ENCODE results near the gene MYL12A.

DNA sequence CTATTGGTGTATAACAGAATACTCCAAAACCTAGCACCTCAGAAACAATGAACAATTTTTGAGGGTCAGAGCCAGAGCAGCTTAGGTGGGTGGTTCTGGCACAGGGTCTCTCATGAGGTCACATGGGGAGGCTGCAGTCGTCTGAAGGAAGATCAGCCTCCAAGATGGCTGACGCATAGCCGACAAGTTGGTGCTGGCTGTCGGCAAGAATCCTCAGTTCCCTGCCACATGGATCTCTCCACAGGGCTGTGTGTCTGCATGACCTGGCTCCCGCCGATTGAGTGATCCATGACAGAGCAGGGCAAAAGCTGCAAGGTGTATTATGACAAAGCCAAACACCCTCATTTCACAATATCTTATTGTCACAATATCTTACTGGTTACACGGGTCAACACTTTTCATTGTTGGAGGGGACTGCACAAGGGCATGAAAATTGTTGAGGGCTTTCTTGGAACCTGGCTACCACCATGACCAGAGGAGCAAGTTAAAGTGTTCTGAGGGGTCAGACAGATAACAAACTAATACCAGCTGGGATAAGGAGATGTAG is 18.5 kb downstream of the MYL12A start:
- TF ChIP-seq ZNF8 (CRISPR knock-in tag; IDR thresholded peaks at IDR 0.05): no peak
- no peak for TF ChIP-seq RARB (CRISPR knock-in tag; IDR thresholded peaks at IDR 0.05)
- TF ChIP-seq, protein P1, sequence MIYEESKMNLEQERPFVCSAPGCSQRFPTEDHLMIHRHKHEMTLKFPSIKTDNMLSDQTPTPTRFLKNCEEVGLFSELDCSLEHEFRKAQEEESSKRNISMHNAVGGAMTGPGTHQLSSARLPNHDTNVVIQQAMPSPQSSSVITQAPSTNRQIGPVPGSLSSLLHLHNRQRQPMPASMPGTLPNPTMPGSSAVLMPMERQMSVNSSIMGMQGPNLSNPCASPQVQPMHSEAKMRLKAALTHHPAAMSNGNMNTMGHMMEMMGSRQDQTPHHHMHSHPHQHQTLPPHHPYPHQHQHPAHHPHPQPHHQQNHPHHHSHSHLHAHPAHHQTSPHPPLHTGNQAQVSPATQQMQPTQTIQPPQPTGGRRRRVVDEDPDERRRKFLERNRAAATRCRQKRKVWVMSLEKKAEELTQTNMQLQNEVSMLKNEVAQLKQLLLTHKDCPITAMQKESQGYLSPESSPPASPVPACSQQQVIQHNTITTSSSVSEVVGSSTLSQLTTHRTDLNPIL (CRISPR knock-in tag; IDR thresholded peaks at IDR 0.05; ENCODE audit: low read depth): no peak
- TF ChIP-seq, protein P2, sequence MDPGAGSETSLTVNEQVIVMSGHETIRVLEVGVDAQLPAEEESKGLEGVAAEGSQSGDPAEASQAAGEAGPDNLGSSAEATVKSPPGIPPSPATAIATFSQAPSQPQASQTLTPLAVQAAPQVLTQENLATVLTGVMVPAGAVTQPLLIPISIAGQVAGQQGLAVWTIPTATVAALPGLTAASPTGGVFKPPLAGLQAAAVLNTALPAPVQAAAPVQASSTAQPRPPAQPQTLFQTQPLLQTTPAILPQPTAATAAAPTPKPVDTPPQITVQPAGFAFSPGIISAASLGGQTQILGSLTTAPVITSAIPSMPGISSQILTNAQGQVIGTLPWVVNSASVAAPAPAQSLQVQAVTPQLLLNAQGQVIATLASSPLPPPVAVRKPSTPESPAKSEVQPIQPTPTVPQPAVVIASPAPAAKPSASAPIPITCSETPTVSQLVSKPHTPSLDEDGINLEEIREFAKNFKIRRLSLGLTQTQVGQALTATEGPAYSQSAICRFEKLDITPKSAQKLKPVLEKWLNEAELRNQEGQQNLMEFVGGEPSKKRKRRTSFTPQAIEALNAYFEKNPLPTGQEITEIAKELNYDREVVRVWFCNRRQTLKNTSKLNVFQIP (CRISPR knock-in tag; IDR thresholded peaks at IDR 0.05; ENCODE audit: borderline replicate concordance, low read depth): no peak
- TF ChIP-seq, protein P3, sequence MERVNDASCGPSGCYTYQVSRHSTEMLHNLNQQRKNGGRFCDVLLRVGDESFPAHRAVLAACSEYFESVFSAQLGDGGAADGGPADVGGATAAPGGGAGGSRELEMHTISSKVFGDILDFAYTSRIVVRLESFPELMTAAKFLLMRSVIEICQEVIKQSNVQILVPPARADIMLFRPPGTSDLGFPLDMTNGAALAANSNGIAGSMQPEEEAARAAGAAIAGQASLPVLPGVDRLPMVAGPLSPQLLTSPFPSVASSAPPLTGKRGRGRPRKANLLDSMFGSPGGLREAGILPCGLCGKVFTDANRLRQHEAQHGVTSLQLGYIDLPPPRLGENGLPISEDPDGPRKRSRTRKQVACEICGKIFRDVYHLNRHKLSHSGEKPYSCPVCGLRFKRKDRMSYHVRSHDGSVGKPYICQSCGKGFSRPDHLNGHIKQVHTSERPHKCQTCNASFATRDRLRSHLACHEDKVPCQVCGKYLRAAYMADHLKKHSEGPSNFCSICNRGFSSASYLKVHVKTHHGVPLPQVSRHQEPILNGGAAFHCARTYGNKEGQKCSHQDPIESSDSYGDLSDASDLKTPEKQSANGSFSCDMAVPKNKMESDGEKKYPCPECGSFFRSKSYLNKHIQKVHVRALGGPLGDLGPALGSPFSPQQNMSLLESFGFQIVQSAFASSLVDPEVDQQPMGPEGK (CRISPR knock-in tag; IDR thresholded peaks at IDR 0.05; ENCODE audit: borderline replicate concordance): no peak
- no peak for TF ChIP-seq ZNF70 (CRISPR knock-in tag; IDR thresholded peaks at IDR 0.05)
